Measurements from ENCODE around the gene CNN2. TPM values are rescaled to one million over a fixed set of nuclear protein-coding genes. Genes with fewer than 3 reads are reported as not detected.

Gene CNN2
- total and polyA plus RNA-seq, 2 of the 13 experiments (the other 11 are each of a cell fraction or from before 2014, with no cell fraction given): 63.6 to 70.0 TPM

DNA sequence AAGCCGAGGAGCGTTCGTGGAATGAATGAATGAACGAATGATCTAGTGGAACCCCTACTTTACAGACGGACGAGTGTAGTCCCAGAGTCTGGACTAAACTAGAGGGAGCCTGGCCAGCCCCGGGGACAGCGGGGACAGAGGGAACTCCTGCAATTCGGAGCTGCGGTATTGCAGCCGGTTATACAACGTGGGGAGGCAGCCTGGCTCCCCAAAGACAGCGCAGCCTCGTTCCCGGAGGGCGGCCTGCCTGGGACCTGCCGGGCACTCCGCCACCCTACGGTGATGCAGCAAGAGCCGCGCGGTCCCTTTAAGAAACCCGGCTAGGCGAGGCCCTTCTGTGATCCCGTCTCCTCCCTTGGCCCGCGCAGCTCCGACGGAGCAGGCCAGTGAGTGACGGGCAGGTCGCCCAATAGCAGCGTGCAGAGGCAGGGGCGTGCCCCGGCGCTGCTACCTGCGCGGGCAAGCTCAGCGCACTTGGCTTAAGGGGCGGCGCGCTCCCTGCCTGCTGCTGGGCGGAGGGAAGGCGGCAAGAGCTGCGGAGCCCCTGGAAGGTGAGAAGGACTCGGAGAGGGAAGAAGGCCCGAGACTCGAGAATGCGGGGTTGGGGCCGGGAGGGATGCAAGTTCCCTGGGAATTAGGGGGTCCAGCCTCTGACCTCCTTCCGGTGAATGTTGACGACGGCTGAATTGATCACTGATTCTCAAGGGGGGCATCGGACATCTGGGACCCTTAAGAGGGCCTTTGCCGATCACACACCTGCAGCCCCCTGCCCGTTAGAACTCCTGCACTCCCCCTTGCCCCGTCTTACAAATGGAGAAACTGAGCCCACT is 13.5 kb downstream of the CNN2 start, which contains the start of gene ABCA7 (continued):
- TF ChIP-seq, protein P1, sequence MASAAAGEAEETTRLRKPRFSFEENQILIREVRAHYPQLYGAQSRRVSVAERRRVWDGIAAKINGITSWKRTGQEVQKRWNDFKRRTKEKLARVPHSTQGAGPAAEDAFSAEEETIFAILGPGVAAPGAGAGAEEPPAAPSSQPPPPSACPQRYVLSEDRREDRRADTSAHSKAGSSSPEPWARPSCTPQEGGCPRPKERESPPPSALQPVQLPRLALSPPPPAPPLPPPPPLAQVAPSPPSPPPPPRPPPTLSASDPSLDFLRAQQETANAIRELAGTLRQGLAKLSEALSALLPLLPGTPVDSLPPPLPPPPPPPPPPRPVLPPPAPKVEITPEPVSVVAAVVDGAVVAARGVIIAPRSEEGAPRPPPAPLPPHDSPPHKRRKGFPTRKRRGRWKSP (CRISPR knock-in tag; IDR thresholded peaks at IDR 0.05): peak; percentile 71; the same call in 1 of the 2 replicates
- TF ChIP-seq RXRB (CRISPR knock-in tag; IDR thresholded peaks at IDR 0.05; ENCODE audit: borderline replicate concordance) (peak; percentile 20; the same call in 1 of the 2 replicates), PAWR (CRISPR knock-in tag; IDR thresholded peaks at IDR 0.05; ENCODE audit: borderline replicate concordance) (no peak), ZNF337 (CRISPR knock-in tag; IDR thresholded peaks at IDR 0.05; ENCODE audit: borderline replicate concordance, low read depth) (0 out of 2 replicates have a peak, but pooled peaks have one; percentile 34), ZNF160 (CRISPR knock-in tag; IDR thresholded peaks at IDR 0.05) (no peak), NAIF1 (CRISPR knock-in tag; IDR thresholded peaks at IDR 0.05; ENCODE audit: borderline replicate concordance) (peak; percentile 77; the same call in 1 of the 2 replicates), ARNTL (CRISPR knock-in tag; IDR thresholded peaks at IDR 0.05) (no peak), ZNF121 (CRISPR knock-in tag; IDR thresholded peaks at IDR 0.05) (peak; percentile 82), SIN3A (IDR thresholded peaks at IDR 0.05; ENCODE audit: borderline replicate concordance, low read depth, low read length) (peak; percentile 72; the same call in 1 of the 2 replicates), PCBP1 (IDR thresholded peaks at IDR 0.05; ENCODE audit: borderline replicate concordance, low read depth, low read length) (0 out of 2 replicates have a peak, but pooled peaks have one; percentile 68), GATAD2A (CRISPR knock-in tag; IDR thresholded peaks at IDR 0.05) (0 out of 2 replicates have a peak, but pooled peaks have one; percentile 41)
- TF ChIP-seq, protein P2, sequence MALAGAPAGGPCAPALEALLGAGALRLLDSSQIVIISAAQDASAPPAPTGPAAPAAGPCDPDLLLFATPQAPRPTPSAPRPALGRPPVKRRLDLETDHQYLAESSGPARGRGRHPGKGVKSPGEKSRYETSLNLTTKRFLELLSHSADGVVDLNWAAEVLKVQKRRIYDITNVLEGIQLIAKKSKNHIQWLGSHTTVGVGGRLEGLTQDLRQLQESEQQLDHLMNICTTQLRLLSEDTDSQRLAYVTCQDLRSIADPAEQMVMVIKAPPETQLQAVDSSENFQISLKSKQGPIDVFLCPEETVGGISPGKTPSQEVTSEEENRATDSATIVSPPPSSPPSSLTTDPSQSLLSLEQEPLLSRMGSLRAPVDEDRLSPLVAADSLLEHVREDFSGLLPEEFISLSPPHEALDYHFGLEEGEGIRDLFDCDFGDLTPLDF (CRISPR knock-in tag; IDR thresholded peaks at IDR 0.05): peak; percentile 85
- TF ChIP-seq, protein P3, sequence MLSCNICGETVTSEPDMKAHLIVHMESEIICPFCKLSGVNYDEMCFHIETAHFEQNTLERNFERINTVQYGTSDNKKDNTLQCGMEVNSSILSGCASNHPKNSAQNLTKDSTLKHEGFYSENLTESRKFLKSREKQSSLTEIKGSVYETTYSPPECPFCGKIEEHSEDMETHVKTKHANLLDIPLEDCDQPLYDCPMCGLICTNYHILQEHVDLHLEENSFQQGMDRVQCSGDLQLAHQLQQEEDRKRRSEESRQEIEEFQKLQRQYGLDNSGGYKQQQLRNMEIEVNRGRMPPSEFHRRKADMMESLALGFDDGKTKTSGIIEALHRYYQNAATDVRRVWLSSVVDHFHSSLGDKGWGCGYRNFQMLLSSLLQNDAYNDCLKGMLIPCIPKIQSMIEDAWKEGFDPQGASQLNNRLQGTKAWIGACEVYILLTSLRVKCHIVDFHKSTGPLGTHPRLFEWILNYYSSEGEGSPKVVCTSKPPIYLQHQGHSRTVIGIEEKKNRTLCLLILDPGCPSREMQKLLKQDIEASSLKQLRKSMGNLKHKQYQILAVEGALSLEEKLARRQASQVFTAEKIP (CRISPR knock-in tag; IDR thresholded peaks at IDR 0.05; ENCODE audit: borderline replicate concordance): no peak
- TF ChIP-seq, protein P4, sequence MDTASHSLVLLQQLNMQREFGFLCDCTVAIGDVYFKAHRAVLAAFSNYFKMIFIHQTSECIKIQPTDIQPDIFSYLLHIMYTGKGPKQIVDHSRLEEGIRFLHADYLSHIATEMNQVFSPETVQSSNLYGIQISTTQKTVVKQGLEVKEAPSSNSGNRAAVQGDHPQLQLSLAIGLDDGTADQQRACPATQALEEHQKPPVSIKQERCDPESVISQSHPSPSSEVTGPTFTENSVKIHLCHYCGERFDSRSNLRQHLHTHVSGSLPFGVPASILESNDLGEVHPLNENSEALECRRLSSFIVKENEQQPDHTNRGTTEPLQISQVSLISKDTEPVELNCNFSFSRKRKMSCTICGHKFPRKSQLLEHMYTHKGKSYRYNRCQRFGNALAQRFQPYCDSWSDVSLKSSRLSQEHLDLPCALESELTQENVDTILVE (CRISPR knock-in tag; IDR thresholded peaks at IDR 0.05): peak; percentile 33; the same call in 1 of the 2 replicates
- TF ChIP-seq, protein P5, sequence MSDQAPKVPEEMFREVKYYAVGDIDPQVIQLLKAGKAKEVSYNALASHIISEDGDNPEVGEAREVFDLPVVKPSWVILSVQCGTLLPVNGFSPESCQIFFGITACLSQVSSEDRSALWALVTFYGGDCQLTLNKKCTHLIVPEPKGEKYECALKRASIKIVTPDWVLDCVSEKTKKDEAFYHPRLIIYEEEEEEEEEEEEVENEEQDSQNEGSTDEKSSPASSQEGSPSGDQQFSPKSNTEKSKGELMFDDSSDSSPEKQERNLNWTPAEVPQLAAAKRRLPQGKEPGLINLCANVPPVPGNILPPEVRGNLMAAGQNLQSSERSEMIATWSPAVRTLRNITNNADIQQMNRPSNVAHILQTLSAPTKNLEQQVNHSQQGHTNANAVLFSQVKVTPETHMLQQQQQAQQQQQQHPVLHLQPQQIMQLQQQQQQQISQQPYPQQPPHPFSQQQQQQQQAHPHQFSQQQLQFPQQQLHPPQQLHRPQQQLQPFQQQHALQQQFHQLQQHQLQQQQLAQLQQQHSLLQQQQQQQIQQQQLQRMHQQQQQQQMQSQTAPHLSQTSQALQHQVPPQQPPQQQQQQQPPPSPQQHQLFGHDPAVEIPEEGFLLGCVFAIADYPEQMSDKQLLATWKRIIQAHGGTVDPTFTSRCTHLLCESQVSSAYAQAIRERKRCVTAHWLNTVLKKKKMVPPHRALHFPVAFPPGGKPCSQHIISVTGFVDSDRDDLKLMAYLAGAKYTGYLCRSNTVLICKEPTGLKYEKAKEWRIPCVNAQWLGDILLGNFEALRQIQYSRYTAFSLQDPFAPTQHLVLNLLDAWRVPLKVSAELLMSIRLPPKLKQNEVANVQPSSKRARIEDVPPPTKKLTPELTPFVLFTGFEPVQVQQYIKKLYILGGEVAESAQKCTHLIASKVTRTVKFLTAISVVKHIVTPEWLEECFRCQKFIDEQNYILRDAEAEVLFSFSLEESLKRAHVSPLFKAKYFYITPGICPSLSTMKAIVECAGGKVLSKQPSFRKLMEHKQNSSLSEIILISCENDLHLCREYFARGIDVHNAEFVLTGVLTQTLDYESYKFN (CRISPR knock-in tag; conservative IDR thresholded peaks at IDR 0.05): 0 out of 2 replicates have a peak, but pooled peaks have one; percentile 15
- TF ChIP-seq, protein P6, sequence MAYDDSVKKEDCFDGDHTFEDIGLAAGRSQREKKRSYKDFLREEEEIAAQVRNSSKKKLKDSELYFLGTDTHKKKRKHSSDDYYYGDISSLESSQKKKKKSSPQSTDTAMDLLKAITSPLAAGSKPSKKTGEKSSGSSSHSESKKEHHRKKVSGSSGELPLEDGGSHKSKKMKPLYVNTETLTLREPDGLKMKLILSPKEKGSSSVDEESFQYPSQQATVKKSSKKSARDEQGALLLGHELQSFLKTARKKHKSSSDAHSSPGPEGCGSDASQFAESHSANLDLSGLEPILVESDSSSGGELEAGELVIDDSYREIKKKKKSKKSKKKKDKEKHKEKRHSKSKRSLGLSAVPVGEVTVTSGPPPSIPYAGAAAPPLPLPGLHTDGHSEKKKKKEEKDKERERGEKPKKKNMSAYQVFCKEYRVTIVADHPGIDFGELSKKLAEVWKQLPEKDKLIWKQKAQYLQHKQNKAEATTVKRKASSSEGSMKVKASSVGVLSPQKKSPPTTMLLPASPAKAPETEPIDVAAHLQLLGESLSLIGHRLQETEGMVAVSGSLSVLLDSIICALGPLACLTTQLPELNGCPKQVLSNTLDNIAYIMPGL (CRISPR knock-in tag; IDR thresholded peaks at IDR 0.05; ENCODE audit: borderline replicate concordance in 1 of 2, low read depth in 1 of 2): 0 out of 4 replicates have a peak, but pooled peaks of 1 of the 2 experiments have one; percentile 68

Data from HepG2 (cell line).